Brain pericyte (primary cell): ENCODE results near the gene TMEM234.

Source experiments
- DNase-seq: peaks from one replicate; pipeline ENCODE4 v3.0.0-alpha.2; 2012; ENCODE audit warnings: low read depth, low spot score

The TMEM234 gene

GRCh38 chr1:32200226-32201010 is 21.7 kb downstream of the TMEM234 start, which contains the start of gene CCDC28B:
CCDC28B (plus strand) TSS chr1:32200595; CDS start chr1:32201936, 1,341 bp downstream.
- peak; percentile 67 for DNase-seq

- DNase-seq: no peak
Observed at GRCh38 chr1:32199717-32200072, 22.5 kb downstream of the TMEM234 start.

GRCh38 chr1:32199043-32199716 is 23.0 kb downstream of the TMEM234 start:
- DNase-seq: no peak

GRCh38 chr1:32198237-32199042 is 23.7 kb downstream of the TMEM234 start:
- DNase-seq: no peak

GRCh38 chr1:32197837-32198236 is 24.3 kb downstream of the TMEM234 start:
- DNase-seq: no peak

GRCh38 chr1:32197074-32197473 is 25.1 kb downstream of the TMEM234 start:
- DNase-seq: no peak

GRCh38 chr1:32195972-32196823 is 26.0 kb downstream of the TMEM234 start:
- DNase-seq: no peak

GRCh38 chr1:32195531-32195930 is 26.6 kb downstream of the TMEM234 start:
- DNase-seq: no peak

GRCh38 chr1:32194984-32195383 is 27.2 kb downstream of the TMEM234 start:
- no peak for DNase-seq

GRCh38 chr1:32192220-32192948 is 29.8 kb downstream of the TMEM234 start:
- DNase-seq: no peak

- DNase-seq: no peak
Observed at GRCh38 chr1:32187850-32188249, 34.3 kb downstream of the TMEM234 start.

GRCh38 chr1:32186491-32186890 is 35.7 kb downstream of the TMEM234 start:
- no peak for DNase-seq

GRCh38 chr1:32186077-32186476 is 36.1 kb downstream of the TMEM234 start:
- DNase-seq: no peak

- DNase-seq: no peak
Observed at GRCh38 chr1:32184650-32185049, 37.5 kb downstream of the TMEM234 start.

- no peak for DNase-seq
Observed at GRCh38 chr1:32182060-32182459, 40.1 kb downstream of the TMEM234 start.

GRCh38 chr1:32181563-32181962 is 40.6 kb downstream of the TMEM234 start:
- no peak for DNase-seq

- DNase-seq: no peak
Observed at GRCh38 chr1:32181065-32181464, 41.1 kb downstream of the TMEM234 start.

- DNase-seq: no peak
Observed at GRCh38 chr1:32180186-32181060, 41.7 kb downstream of the TMEM234 start.

GRCh38 chr1:32179443-32180185 is 42.5 kb downstream of the TMEM234 start, which contains the start of gene TXLNA:
TXLNA (plus strand) TSS chr1:32179675; CDS start chr1:32180346, 671 bp downstream.
- peak; percentile 66 for DNase-seq
